ENCODE results near the gene APPBP2.

The APPBP2 gene

GRCh38 chr17:60496041-60496440, 30.0 kb downstream of the APPBP2 start:
- TF ChIP-seq FOXM1 (IDR thresholded peaks at IDR 0.05; ENCODE audit: borderline replicate concordance, low read depth), result no peak
- no peak for TF ChIP-seq CREB1 (IDR thresholded peaks at IDR 0.05; ENCODE audit: low read depth)
- TF ChIP-seq REST (IDR thresholded peaks at IDR 0.05; ENCODE audit: low read depth), result no peak
- no peak for TF ChIP-seq TEAD4 (IDR thresholded peaks at IDR 0.05)
- no peak for TF ChIP-seq TAF1 (IDR thresholded peaks at IDR 0.05; ENCODE audit: low read depth)
- TF ChIP-seq TCF12 (IDR thresholded peaks at IDR 0.05; ENCODE audit: low read depth), result no peak
- TF ChIP-seq YY1 (IDR thresholded peaks at IDR 0.05; ENCODE audit: low read depth), result no peak
- no peak for TF ChIP-seq EP300 (IDR thresholded peaks at IDR 0.05; ENCODE audit: borderline replicate concordance)
- TF ChIP-seq, protein P1, sequence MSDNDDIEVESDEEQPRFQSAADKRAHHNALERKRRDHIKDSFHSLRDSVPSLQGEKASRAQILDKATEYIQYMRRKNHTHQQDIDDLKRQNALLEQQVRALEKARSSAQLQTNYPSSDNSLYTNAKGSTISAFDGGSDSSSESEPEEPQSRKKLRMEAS (IDR thresholded peaks at IDR 0.05), result no peak
- no peak for TF ChIP-seq CEBPB (IDR thresholded peaks at IDR 0.05)

DNA sequence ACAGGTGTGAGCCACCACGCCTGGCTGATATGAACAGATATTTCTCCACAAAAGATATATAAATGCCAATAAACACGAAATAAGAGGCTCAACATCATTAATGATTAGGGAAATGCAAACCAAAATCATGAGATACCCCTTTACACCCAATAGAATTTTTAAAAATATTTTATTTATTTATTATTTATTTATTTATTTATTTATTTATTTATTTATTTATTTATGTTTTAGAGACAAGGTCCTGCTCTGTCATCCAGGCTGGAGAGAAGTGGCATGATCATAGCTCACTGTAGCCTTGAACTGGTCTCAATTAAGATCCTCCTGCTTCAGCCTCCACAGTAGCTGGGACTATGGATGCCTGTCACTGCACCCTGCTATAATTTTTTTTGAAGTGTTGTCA, 30.8 kb downstream of the APPBP2 start:
- TF ChIP-seq EGR1 (IDR thresholded peaks at IDR 0.05) (no peak), YY1 (IDR thresholded peaks at IDR 0.05; ENCODE audit: low read depth) (no peak), CREB1 (IDR thresholded peaks at IDR 0.05; ENCODE audit: low read depth) (no peak), FOXM1 (IDR thresholded peaks at IDR 0.05; ENCODE audit: borderline replicate concordance, low read depth) (no peak), TCF12 (IDR thresholded peaks at IDR 0.05; ENCODE audit: low read depth) (no peak)

DNA sequence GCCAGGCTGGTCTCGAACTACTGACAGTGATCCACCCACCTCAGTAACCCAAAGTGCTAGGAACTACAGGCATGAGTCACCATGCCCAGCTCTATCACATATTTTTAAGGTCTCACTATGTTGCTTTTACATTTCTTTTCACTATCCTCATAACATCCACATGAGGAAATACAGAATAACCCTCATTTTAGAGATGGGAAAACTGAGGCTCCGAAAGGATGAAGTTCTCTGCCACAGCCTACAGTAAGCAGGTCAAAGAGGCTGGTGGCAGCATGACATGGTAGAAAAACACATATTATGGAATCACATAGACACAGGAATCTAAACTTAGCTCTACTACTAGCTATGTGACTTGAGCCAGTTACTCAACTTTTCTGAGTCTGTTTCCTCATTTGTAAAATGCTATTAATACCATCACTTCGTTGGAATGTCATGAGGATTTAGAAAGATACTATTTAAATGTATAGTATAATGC, 32.2 kb downstream of the APPBP2 start:
- TF ChIP-seq CEBPB (IDR thresholded peaks at IDR 0.05), result no peak
- TF ChIP-seq CREB1 (IDR thresholded peaks at IDR 0.05; ENCODE audit: low read depth), result no peak
- no peak for TF ChIP-seq REST (IDR thresholded peaks at IDR 0.05; ENCODE audit: low read depth)
- no peak for TF ChIP-seq RAD21 (IDR thresholded peaks at IDR 0.05; ENCODE audit: low read depth)
- TF ChIP-seq, protein P1 (IDR thresholded peaks at IDR 0.05), result no peak

DNA sequence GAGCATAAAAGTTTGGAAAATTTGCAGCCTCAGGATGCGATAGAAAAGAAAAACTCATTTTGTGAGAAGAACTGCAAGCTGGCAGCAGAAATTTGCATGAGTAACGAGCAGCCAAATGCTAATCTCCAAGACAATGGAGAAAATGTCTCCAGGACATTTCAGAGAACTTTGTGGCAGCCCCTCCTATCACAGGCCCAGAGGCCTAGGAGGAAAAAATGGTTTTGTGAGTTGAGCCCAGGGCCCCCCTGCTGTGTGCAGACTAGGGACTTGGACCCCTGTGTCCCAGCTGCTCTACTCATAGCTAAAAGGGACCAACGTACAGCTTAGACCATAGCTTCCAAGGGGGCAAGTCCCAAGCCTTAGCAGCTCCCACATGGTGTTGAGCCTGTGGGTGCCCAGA, 34.3 kb downstream of the APPBP2 start:
- TF ChIP-seq NFIC (IDR thresholded peaks at IDR 0.05) (no peak), CREB1 (IDR thresholded peaks at IDR 0.05; ENCODE audit: low read depth) (no peak), RAD21 (IDR thresholded peaks at IDR 0.05; ENCODE audit: low read depth) (no peak), REST (IDR thresholded peaks at IDR 0.05; ENCODE audit: low read depth) (no peak), EGR1 (IDR thresholded peaks at IDR 0.05) (no peak), TEAD4 (IDR thresholded peaks at IDR 0.05) (no peak), FOXM1 (IDR thresholded peaks at IDR 0.05; ENCODE audit: borderline replicate concordance, low read depth) (no peak), TCF12 (IDR thresholded peaks at IDR 0.05; ENCODE audit: low read depth) (no peak), TAF1 (IDR thresholded peaks at IDR 0.05; ENCODE audit: low read depth) (no peak), ZBTB7A (IDR thresholded peaks at IDR 0.05; ENCODE audit: low read depth) (no peak), CEBPB (IDR thresholded peaks at IDR 0.05) (no peak), EP300 (IDR thresholded peaks at IDR 0.05; ENCODE audit: borderline replicate concordance) (no peak)
- TF ChIP-seq, protein P2, sequence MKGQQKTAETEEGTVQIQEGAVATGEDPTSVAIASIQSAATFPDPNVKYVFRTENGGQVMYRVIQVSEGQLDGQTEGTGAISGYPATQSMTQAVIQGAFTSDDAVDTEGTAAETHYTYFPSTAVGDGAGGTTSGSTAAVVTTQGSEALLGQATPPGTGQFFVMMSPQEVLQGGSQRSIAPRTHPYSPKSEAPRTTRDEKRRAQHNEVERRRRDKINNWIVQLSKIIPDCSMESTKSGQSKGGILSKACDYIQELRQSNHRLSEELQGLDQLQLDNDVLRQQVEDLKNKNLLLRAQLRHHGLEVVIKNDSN (IDR thresholded peaks at IDR 0.05), result no peak
- TF ChIP-seq, protein P1 (IDR thresholded peaks at IDR 0.05), result no peak

DNA sequence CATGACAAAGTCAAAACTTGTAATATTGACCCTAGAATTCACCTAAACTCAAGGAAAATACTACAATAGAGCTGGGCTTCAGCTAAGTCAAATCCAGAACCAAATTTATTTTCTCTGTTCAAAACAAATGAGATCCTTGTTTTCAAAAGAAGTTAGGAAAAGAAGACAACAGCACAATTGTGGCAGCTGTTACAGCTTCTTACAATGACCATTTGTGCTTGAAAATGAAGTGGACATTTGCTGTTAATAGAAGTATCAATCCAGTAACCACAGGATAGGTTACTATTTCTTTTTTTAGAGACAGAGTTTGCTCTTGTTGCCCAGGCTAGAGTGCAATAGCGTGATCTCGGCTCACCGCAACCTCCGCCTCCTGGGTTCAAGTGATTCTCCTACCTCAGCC, 44.4 kb downstream of the APPBP2 start:
- no peak for TF ChIP-seq YY1 (IDR thresholded peaks at IDR 0.05; ENCODE audit: low read depth)
- TF ChIP-seq, protein P1 (IDR thresholded peaks at IDR 0.05), result no peak
- TF ChIP-seq EGR1 (IDR thresholded peaks at IDR 0.05), result no peak
- TF ChIP-seq, protein P2 (IDR thresholded peaks at IDR 0.05), result no peak
- no peak for TF ChIP-seq REST (IDR thresholded peaks at IDR 0.05; ENCODE audit: low read depth)
- TF ChIP-seq CEBPB (IDR thresholded peaks at IDR 0.05), result no peak
- no peak for TF ChIP-seq NFIC (IDR thresholded peaks at IDR 0.05)
- no peak for TF ChIP-seq ZBTB7A (IDR thresholded peaks at IDR 0.05; ENCODE audit: low read depth)
- TF ChIP-seq CREB1 (IDR thresholded peaks at IDR 0.05; ENCODE audit: low read depth), result no peak
- TF ChIP-seq EP300 (IDR thresholded peaks at IDR 0.05; ENCODE audit: borderline replicate concordance), result no peak
- TF ChIP-seq FOXM1 (IDR thresholded peaks at IDR 0.05; ENCODE audit: borderline replicate concordance, low read depth), result no peak
- TF ChIP-seq TCF12 (IDR thresholded peaks at IDR 0.05; ENCODE audit: low read depth), result no peak
- no peak for TF ChIP-seq TEAD4 (IDR thresholded peaks at IDR 0.05)
- TF ChIP-seq RAD21 (IDR thresholded peaks at IDR 0.05; ENCODE audit: low read depth), result no peak
- TF ChIP-seq TAF1 (IDR thresholded peaks at IDR 0.05; ENCODE audit: low read depth), result no peak
